ENCODE measurements around the gene GLIS1. TPM values are rescaled to one million over a fixed set of nuclear protein-coding genes. Genes with fewer than 3 reads are reported as not detected.

Gene GLIS1
- total RNA-seq, 1 experiment from 2014 or later = 0.39 TPM

DNA sequence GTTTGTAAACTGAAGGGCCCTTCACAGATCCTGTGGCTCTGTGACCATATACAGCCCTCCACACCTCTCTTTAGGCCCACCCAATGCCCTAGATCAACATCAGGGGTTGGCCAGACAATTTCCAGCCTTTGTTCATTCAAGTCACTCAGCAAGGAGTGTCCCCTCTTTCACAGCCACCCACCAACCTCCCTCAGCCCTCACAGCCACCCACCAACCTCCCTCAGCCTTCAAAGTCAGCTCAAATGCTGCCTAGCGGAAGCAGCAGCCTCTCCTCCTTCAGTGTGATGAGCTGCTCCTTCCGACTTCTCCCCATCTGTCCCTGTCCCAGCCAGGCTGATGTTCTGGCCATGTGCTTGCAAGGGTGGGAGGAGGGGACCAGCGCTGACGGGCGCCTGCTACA, 208.4 kb downstream of the GLIS1 start:
- DNase-seq (ENCODE audit: low read depth, low spot score) (no peak), ATAC-seq (no peak)
- Histone ChIP-seq H3K36me3 (ENCODE audit: control insufficient read depth in 1 of 2, insufficient read depth in 2 of 2, low read length in 2 of 2) (no peaks in the 10 kb centered on the region), H4K20me1 (ENCODE audit: insufficient read depth) (no peaks in the 10 kb centered on the region), H2AFZ (ENCODE audit: low read depth, low read length, poor library complexity, severe bottlenecking) (no peak overlapping the region), H3K27ac (ENCODE audit: low read depth, low read length) (no peak overlapping the region), H3K9ac (ENCODE audit: low read length) (no peak overlapping the region), H3K79me2 (ENCODE audit: insufficient read depth, low read length) (no peaks in the 10 kb centered on the region), H3K4me3 (replicated peaks in 1 of 2; ENCODE audit: low read depth in 1 of 2, low read length in 2 of 2) (no peak overlapping the region), H3K27me3 (ENCODE audit: insufficient read depth, low read length) (no peaks in the 10 kb centered on the region; the same call in 1 of the 2 replicates), H3K9me3 (ENCODE audit: control insufficient read depth in 1 of 2, insufficient read depth in 1 of 2, low read depth in 1 of 2, low read length in 2 of 2) (no peaks in the 10 kb centered on the region), H3K4me1 (ENCODE audit: control insufficient read depth in 1 of 2, insufficient read depth in 2 of 2, low read length in 2 of 2) (no peaks in the 10 kb centered on the region), H3K4me2 (ENCODE audit: low read length) (no peak overlapping the region), H3K9me2 (ENCODE audit: insufficient read depth) (no peaks in the 10 kb centered on the region)
- no TSS peak for BruUV-seq (replicated peaks)
- TF ChIP-seq FOSL1 (IDR thresholded peaks at IDR 0.05; ENCODE audit: low read depth) = no peak
- TF ChIP-seq, protein P1, sequence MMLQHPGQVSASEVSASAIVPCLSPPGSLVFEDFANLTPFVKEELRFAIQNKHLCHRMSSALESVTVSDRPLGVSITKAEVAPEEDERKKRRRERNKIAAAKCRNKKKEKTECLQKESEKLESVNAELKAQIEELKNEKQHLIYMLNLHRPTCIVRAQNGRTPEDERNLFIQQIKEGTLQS (IDR thresholded peaks at IDR 0.05) = no peak
- no peak for TF ChIP-seq SP1 (IDR thresholded peaks at IDR 0.05; ENCODE audit: low read depth)
- no peak for TF ChIP-seq POLR2AphosphoS5 (IDR thresholded peaks at IDR 0.05; ENCODE audit: low read depth, low read length)
- TF ChIP-seq POLR2A (IDR thresholded peaks at IDR 0.05; ENCODE audit: borderline replicate concordance, extremely low read depth, insufficient read depth, insufficient read length) = no peak
- TF ChIP-seq CEBPB (IDR thresholded peaks at IDR 0.05; ENCODE audit: low read depth) = no peak
- TF ChIP-seq ZFX (IDR thresholded peaks at IDR 0.05) = no peak
- TF ChIP-seq SRF (IDR thresholded peaks at IDR 0.05; ENCODE audit: low read depth) = no peak
- no peak for TF ChIP-seq ELF1 (IDR thresholded peaks at IDR 0.05; ENCODE audit: borderline replicate concordance, low read depth)
- TF ChIP-seq TCF7L2 (IDR thresholded peaks at IDR 0.05; ENCODE audit: borderline replicate concordance, extremely low read depth, insufficient read depth, insufficient read length) = no peak
- TF ChIP-seq YY1 (IDR thresholded peaks at IDR 0.05; ENCODE audit: extremely low read depth, insufficient replicate concordance, low read depth, low read length) = no peak
- TF ChIP-seq EGR1 (IDR thresholded peaks at IDR 0.05; ENCODE audit: low read depth) = no peak
- TF ChIP-seq, protein P2, sequence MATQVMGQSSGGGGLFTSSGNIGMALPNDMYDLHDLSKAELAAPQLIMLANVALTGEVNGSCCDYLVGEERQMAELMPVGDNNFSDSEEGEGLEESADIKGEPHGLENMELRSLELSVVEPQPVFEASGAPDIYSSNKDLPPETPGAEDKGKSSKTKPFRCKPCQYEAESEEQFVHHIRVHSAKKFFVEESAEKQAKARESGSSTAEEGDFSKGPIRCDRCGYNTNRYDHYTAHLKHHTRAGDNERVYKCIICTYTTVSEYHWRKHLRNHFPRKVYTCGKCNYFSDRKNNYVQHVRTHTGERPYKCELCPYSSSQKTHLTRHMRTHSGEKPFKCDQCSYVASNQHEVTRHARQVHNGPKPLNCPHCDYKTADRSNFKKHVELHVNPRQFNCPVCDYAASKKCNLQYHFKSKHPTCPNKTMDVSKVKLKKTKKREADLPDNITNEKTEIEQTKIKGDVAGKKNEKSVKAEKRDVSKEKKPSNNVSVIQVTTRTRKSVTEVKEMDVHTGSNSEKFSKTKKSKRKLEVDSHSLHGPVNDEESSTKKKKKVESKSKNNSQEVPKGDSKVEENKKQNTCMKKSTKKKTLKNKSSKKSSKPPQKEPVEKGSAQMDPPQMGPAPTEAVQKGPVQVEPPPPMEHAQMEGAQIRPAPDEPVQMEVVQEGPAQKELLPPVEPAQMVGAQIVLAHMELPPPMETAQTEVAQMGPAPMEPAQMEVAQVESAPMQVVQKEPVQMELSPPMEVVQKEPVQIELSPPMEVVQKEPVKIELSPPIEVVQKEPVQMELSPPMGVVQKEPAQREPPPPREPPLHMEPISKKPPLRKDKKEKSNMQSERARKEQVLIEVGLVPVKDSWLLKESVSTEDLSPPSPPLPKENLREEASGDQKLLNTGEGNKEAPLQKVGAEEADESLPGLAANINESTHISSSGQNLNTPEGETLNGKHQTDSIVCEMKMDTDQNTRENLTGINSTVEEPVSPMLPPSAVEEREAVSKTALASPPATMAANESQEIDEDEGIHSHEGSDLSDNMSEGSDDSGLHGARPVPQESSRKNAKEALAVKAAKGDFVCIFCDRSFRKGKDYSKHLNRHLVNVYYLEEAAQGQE (IDR thresholded peaks at IDR 0.05; ENCODE audit: low read depth) = no peak
- TF ChIP-seq, protein P3, sequence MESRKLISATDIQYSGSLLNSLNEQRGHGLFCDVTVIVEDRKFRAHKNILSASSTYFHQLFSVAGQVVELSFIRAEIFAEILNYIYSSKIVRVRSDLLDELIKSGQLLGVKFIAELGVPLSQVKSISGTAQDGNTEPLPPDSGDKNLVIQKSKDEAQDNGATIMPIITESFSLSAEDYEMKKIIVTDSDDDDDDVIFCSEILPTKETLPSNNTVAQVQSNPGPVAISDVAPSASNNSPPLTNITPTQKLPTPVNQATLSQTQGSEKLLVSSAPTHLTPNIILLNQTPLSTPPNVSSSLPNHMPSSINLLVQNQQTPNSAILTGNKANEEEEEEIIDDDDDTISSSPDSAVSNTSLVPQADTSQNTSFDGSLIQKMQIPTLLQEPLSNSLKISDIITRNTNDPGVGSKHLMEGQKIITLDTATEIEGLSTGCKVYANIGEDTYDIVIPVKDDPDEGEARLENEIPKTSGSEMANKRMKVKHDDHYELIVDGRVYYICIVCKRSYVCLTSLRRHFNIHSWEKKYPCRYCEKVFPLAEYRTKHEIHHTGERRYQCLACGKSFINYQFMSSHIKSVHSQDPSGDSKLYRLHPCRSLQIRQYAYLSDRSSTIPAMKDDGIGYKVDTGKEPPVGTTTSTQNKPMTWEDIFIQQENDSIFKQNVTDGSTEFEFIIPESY (IDR thresholded peaks at IDR 0.05; ENCODE audit: extremely low read depth, insufficient replicate concordance, low read length) = no peak
- no peak for TF ChIP-seq ZNF274 (IDR thresholded peaks at IDR 0.05; ENCODE audit: low read depth, low read length)
- TF ChIP-seq SIN3A (IDR thresholded peaks at IDR 0.05; ENCODE audit: low read depth) = no peak
- TF ChIP-seq, protein P4, sequence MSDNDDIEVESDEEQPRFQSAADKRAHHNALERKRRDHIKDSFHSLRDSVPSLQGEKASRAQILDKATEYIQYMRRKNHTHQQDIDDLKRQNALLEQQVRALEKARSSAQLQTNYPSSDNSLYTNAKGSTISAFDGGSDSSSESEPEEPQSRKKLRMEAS (IDR thresholded peaks at IDR 0.05) = no peak
- no peak for TF ChIP-seq RAD21 (IDR thresholded peaks at IDR 0.05; ENCODE audit: low read depth)
- POLR2A ChIA-PET = no interaction called here
- intact Hi-C loops (cut with micrococcal nuclease) = no loop called here
- RAD21 ChIA-PET (ENCODE audit: low non-redundant PET in 1 of 2, low total read pairs in 2 of 2, uncharacterized antibody in 2 of 2, unreplicated experiment in 2 of 2) = no interaction called here
- CTCF ChIA-PET = no interaction called here
